Esophagus mucosa (tissue), 1 donor: ENCODE results near the gene PAX6. TPM values are rescaled to one million over a fixed set of nuclear protein-coding genes. Genes with fewer than 3 reads are reported as not detected.
A peak's percentile ranks its signal among the peaks of the same experiment; 100 is the strongest.

Experiments
- ATAC-seq: fragments of 200-7000 bp; cut with Tn5 transposase; one replicate; pipeline ENCODE4 v1.9.1; 2020
- total RNA-seq: library from RNA; stranded (reverse); gene quantifications from one replicate; pipeline ENCODE4 v1.2.4, GENCODE V29; 2023
- donor health status: DM: yes; HTN: yes; CAD: no.

PAX6 gene
- total RNA-seq, 1 donor from 2014 or later = not detected

DNA sequence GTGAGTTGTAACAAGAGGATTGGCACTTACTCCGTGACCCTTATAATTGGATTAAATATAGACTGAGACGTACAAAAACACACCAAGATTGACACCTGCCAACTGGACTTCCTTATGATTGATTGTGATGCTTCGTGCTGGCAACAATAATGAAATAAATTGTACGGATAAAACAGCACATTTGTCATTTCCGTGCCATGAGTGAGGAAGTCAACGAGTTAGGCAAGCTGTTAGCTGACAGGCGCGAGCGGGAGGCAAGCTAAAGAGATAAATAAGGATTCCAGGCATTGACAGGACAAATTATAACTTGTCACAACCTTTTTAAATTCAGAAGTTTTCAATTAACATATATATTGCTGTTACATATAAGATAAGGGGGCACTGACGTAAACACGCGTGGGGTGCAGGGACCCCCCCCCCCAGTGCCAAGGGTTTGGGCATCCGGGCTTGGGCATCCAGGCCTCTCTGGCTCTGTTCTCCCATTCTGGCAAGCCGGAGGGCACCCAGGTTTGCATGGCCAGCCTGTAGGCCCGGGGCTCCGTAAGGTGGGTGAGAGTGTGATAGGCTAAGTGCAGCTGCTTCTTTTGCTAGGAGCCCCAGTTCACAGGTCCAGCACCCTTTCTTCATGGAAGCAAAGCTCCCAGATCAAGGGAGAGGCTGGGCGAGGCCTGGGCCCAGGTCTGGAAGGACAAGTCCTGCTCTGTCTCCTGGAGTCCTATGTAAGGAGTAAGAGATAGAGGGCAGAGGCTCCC, 11.2 kb upstream of the PAX6 start:
- no peak for ATAC-seq

GRCh38 chr11:31821766-31822165, 10.6 kb upstream of the PAX6 start:
- no peak for ATAC-seq

- no peak for ATAC-seq
Measured at GRCh38 chr11:31821235-31821764, 10.2 kb upstream of the PAX6 start.

GRCh38 chr11:31820438-31820818, 9.3 kb upstream of the PAX6 start:
- ATAC-seq = peak; percentile 19

- no peak for ATAC-seq
Measured at GRCh38 chr11:31819621-31820437, 8.7 kb upstream of the PAX6 start.

DNA sequence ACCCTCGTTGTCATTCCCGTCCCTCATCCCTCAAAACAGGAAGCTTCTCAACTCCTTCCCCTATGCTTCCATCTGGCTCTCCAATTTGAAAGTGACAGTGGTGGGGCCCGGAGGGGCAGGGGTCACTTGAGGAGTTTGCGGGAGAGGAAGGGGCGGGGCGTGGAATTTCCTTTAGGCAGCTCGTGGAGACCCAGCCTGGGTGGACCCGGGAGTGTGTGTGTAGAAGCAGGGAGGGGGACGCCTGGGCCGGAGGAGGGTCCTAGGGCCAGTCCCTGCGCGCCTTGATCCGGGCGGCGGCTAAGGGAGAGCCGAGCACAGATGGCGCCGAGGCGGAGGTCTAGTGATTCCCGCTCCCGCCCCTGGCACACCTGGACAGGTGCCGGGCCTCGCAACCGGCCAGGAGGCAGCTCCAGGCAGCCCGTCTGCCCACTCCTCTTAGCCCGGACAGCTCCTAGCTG, 7.8 kb upstream of the PAX6 start:
- ATAC-seq = no peak

- no peak for ATAC-seq
Measured at GRCh38 chr11:31818425-31818755, 7.3 kb upstream of the PAX6 start.

- no peak for ATAC-seq
Measured at GRCh38 chr11:31817621-31818424, 6.7 kb upstream of the PAX6 start.

- no peak for ATAC-seq
Measured at GRCh38 chr11:31817054-31817620, 6.0 kb upstream of the PAX6 start.

DNA sequence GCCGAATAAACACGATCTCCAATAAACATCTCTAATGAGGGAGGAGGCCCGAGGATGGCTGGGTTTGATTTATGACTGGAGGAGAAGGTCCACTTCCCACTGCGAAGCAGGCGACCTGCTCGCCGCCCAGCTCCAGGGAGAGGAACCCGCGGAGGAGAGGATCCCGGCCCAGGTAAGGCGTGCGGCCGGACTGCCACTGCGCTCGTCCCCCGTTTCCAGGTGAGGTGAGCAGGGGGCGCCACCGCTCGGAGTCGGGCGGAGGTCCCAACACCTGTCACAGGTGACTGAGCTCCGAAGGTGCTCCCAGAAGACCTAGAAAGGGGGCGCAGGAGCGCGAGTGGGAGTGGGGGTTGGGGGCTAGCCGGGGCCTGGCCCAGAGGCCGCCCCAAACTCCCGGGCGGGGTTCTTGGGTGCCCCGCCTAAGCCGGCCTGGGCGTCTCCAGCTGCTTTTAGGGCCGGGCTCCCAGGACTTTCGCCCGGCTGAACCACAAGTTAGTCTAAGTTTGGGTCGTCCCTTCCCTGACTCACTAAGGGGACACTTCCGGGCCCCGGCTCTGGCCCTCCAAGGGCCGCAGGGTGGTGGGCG, 5.4 kb upstream of the PAX6 start:
- ATAC-seq = no peak

DNA sequence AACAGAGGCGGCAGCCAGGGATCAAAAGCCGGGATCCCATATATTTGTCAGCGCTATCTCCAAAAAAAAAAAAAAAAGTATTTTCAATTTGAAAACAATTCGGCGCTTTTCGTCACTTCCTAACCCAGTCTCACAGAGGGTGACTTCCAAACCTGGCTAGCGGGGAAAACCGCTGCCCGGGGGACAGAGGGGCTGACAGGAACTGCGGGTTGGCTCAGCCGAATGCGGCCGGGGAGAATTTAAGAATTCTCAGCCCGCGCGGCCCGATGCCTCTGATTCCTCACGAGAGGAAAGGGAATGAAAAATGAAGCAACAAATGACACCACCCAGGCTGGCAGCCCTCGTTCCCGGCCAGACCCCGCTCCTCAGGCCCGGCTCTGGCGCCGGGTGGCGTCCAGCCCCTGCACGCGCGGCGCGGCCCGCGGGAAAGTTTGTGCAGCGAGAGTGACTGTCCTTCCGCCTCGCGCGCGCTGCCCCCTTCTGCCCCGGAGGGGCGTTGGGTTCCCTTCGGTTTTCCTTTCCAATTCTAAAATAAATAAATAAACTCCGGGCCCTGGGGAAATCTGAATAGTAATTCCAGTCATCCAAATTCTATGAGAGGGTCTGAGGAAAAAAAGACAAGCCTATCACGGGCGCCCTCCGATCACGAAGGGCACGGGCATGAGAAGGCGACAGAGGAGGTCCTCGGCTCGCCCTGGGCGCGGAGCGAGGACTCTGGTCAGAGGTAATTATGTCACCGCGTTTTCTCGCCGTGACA, 4.8 kb upstream of the PAX6 start:
- no peak for ATAC-seq

GRCh38 chr11:31814176-31814868, 3.2 kb upstream of the PAX6 start:
- ATAC-seq = no peak

DNA sequence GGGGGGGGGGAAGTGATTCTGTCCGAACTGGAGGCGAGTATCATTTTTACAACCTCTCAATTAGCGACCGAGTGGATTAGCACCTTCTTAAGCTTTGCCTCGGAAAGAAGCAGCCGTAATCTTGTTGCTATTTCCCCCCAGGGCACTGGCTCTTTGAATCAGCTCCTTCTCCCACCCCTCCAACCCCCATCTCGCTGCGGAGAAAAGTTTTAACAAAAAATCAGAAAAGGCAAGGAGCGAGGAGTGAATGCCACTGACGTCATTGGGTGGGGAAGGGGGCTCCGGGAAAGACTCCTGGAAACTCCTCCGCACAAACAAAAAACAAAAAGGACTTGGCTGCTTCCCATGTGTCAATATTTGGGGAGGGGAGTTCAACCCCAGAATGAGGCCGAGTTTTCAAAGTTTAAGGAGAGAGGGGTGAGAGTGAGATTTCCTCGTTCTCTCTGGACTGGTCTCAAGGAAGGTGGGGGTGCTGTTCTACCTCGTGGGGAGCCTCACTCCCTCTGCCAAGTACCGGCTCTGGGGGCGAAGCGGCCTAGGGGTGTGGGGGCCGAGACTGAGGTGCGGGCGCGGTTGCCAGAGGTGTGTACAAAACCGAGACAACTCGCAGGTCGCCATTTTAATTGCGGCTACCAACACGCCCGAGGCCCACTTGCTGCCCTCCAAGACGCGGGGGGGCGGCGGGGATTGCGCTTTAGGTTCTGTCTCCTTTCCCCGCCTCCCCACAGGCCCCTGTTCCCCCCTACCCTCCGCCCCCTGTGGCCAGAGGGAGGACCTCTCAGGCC, 2.5 kb upstream of the PAX6 start:
- no peak for ATAC-seq

- ATAC-seq = peak; percentile 21
Measured at GRCh38 chr11:31812383-31813381, 1.6 kb upstream of the PAX6 start.

- peak; percentile 15 for ATAC-seq
Measured at GRCh38 chr11:31809857-31810778, 1.0 kb downstream of the PAX6 start.

DNA sequence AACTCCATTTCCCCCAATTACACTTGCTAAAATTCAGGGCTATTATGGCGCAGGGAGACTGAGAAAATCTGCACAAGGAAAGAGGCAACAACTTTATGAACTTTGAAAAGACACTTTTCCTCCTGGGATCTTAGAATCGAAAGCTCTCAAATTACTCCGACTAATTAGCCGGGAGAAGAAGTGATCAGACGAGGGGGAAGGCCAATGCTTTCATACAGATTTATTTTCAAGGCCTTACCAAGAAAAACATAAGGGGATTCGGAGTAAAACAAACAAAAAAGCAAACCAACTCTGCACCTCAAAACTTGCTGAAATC, 1.6 kb downstream of the PAX6 start:
- ATAC-seq = no peak

GRCh38 chr11:31808721-31809540, 2.2 kb downstream of the PAX6 start:
- ATAC-seq = no peak
